Stimulated activated CD8-positive, alpha-beta memory T cell treated with anti-CD3 and anti-CD28 coated beads, Interleukin-4, amount 100 ng/mL, for 24 hours (primary cell): Measurements from ENCODE around the gene MED4.
"Not testable (repeated sequence)": the region's sequence is repeated elsewhere in the genome, so short reads cannot be mapped to it uniquely, and the experiment has no call there.

Experiments used
- DNase-seq: peaks from one replicate; pipeline ENCODE4 v3.0.0-alpha.2; 2020; ENCODE audit warnings: low read depth

The MED4 gene

DNA sequence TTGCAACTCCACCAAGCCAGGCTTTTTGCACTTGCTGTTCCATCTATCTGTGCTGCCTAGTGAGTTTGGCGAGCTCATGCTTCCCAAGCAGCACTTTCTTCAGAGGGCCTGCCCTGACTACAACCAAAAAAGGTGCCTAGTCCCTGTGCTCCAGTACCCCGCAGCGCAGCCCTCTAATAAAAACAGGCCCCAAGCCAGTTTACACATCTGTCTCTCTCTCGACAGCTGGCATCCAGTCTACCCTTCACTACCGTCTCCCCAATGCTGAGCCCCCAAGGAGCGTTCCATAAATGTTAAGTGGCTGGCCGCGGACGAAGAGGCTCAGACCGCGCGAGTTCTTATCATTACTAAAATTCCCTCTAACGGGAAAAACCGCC is 512 bp downstream of the MED4 start:
- DNase-seq = no peak

DNA sequence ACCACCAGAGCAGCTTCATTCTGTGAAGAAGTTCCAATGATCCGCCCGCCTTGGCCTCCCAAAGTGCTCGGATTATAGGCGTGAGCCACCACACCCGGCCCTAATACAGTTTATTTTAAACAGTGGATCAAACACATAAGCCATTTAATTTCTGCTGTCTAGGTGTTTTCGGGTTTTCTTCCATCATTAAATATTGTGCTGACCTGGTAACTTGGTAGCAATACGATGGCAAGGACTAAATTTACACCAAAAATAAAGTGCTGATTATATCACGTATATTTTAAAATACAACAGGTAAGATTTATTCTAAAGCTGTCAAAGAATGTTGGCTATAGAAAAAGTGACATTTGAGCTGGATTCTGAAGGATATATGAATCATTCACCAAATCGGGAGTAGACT is 1.3 kb downstream of the MED4 start:
- DNase-seq = no peak

GRCh38 chr13:48086272-48086671 is 8.6 kb downstream of the MED4 start:
- no peak for DNase-seq

- DNase-seq = no peak
Observed at GRCh38 chr13:48081739-48082138, 13.2 kb downstream of the MED4 start.

GRCh38 chr13:48078251-48078656 is 16.6 kb downstream of the MED4 start:
- DNase-seq = no peak

DNA sequence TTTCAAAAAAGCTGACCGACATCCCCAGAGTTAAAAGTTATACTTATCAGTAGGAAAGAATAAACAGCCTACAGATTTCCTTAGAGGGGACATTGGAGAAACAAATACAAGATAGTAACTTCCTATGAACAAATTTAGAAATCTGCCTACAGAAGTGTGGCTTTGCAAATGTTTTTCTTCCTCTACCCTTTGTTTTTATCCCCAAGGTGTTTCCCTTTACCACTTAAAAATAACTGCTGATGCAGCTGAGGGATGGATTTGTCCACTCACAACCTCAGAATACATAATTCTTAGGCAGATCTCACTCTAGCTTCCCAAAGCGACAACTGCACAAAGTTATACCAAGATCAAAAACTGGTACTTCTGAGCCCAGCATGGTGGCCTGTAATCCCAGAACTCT is 20.9 kb downstream of the MED4 start:
- DNase-seq = no peak

DNA sequence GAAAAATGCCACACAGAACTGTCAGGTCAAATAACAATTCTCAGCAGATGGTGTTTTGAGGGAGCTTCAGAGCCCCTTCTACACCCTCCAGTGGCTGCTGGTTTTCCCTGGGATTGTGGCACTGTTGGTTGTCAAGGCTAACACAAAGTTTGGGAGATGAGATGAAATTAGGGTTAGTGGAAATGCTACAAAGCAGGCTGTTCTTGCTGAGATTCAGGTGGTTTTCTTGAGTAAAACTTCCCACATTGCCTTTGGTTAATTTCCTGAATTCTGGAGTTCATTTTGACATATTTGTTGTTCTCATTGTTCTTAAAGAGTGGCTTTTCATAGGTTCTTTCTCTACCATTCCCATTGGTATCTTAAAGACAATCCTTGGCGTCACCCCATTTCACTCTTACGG is 22.1 kb downstream of the MED4 start:
- DNase-seq = no peak

GRCh38 chr13:48072304-48072703 is 22.6 kb downstream of the MED4 start:
- no peak for DNase-seq

DNA sequence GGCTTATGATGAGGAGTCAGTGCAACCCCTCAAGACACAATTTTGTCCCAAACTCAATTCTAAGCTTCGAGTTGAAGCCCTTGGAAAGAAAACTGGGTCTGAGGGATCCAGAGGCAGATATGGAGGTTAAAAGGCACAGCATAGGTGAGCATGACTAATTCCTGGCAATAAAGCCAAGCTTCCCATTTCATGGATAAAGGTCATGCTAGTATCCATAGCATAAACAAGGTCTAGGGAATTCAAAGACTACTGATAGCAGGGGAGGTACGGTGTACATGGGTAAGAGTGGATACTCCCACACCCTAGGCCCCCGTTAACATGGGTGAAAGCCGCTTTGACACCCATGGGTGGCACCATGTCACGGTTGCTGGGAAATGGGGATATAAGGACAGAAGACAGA is 24.0 kb downstream of the MED4 start:
- no peak for DNase-seq

DNA sequence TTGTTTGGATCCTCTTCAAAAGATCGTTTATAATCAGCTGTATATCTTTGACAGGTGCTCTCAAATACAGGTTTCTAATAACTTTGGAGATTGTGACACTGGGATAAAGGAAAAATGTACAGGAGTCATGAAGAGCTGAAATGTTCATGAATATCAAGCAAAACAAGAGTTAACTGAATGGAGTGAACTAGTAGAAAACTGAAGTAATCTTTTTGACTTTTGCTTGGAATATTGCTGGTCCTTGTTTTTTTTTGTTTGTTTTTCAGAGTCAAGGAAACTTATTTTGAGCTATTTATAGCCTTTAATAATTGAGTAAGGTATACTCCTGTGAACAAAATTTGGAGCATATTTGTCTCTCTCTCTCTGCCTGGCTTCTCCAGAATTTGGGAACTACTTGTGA is 25.3 kb downstream of the MED4 start:
- no peak for DNase-seq

GRCh38 chr13:48068952-48069351 is 26.0 kb downstream of the MED4 start:
- no peak for DNase-seq

GRCh38 chr13:48068036-48068435 is 26.9 kb downstream of the MED4 start:
- DNase-seq = no peak

DNA sequence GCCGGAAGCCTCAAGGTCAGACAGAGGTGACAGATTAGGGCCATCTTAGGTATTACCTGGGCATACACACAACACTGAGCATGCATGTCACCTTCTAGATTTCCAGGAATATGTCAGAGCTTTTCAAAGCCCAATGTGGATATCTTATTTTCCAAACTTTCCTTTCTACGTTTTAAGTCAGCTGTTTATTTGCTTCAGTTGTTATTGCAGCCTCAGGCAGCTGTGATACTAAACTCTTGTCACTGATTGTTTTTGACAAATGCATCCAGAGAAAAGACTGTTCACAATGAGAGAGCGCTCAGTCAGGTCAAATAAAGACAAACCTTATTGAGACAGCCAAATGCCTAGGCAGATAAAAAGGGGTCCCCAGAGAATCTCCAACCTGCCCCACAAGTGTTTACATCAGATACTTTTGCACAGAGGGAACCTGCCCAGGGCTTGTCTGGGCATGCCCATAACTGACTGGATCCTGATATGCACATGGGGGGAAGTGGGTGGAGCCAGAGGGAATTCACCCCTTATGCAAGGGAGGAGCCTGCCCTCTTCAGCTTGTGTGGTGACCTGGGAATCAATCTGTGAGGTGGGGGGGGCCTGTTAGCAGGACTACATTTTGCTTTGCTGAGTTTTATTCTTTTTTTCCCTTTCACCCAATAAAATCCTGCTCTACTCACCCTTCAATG is 28.5 kb downstream of the MED4 start:
- no peak for DNase-seq

DNA sequence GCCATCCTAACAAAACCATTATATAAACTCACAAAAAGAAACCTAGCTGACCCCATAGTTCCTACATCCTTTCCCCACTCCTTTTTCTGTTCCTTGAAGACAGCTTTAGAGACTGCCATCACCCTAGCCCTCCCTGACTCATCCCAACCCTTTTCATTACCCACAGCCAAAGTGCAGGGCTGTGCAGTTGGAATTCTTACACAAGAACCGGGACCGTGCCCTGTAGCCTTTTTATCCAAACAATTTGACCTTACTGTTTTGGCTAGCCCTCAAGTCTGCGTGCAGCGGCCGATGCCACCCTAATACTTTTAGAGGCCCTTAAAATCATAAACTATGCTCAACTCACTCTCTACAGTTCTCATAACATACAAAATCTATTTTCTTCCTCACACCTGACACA is 35.0 kb downstream of the MED4 start:
- not testable (repeated sequence) for DNase-seq

- not testable (repeated sequence) for DNase-seq
Observed at GRCh38 chr13:48058536-48058935, 36.4 kb downstream of the MED4 start.

GRCh38 chr13:48055712-48056111 is 39.2 kb downstream of the MED4 start:
- DNase-seq = no peak

GRCh38 chr13:48054601-48055000 is 40.3 kb downstream of the MED4 start:
- no peak for DNase-seq

GRCh38 chr13:48050550-48050949 is 44.4 kb downstream of the MED4 start:
- no peak for DNase-seq

DNA sequence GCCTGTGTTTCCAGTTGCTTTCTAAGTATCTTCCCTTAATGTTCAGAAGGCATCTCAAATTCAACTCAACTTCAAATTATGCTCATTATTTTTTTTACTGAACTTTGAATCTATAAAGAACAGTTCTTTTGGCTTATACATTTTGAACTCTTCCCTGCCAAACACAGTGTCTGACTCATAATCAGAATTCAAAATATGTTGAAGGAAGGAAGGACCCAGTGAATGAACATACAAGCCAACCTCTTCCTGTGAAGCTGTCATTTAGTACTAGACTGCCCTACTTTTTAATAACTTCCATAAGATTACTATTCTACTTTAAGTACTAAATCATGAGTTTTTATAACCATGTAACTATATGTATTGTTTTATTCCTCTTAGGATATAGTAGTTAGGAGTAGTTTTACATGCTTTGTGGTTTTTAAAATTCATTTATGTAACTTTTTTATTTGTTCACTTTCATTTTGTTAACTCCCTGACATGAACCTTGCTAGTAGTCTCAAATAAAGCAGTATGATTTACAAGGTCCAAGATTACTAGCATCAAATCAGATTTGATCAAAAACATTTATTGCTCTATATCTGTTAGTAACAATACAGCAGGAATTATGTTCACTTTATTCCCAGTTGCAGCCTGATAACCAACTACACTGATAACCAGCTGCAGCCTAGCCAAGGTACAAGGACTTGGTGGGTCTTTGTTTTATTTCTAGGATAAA is 51.0 kb downstream of the MED4 start:
- DNase-seq = no peak

DNA sequence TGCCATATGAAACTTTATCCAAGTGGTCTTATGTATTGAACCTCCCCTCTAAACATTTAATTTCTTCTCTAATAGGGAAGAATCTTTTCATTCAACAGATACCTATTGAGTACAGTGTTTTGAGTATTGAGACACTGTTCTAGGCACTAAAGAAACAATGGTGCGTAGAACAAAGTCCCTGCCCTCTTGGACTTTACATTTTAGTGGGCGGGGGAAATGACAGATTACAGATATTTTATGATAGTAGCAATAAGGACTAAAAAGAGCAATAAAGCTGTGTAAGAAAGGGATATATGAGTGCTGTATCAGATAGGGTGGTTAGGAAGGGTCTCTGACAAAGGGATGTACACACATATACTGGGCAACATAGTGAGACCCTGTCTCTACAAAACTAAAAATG is 52.0 kb downstream of the MED4 start:
- DNase-seq = no peak

DNA sequence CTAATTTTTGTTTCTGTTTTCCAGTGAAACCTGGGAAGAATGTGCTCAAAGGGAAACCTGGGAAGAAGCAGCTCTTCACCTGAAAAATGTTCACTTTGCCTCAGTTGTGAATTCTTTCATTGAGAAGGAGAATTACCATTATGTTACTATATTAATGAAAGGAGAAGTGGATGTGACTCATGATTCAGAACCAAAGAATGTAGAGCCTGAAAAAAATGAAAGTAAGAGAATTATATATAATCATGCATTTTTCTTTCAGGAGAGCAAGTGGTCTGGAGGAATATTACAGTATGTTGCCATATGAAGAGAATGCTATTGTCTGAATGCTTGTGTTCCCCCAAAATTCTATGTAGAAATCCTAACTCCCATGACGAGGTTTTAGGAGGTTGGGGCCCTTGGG is 54.0 kb downstream of the MED4 start:
- DNase-seq = no peak

DNA sequence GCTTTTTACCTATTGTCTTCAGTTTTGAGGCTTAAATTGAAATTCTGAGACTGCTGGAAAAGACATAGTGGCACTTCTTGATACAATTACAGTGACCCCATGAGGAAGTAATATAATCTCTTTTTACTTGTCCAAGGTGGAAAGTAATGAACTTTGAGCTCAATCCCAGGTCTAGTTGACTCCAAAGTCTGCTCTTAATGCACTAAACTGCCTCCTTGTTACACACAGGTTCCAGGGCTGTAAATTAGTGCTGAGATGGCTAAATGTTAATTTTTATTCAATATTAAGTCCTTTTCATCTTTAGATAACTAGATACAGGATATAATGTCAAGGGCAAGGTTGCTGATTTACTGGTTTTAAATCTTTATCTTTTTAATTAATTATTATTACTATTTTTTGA is 54.9 kb downstream of the MED4 start:
- DNase-seq = no peak

GRCh38 chr13:48038761-48039160 is 56.1 kb downstream of the MED4 start:
- no peak for DNase-seq
